Measurements from ENCODE around the gene SSMEM1. TPM values are rescaled to one million over a fixed set of nuclear protein-coding genes. Genes with fewer than 3 reads are reported as not detected.

SSMEM1 gene
- total and polyA plus RNA-seq, 9 of the 15 experiments (the other 6 are each of a cell fraction or from before 2014, with no cell fraction given): 0.10 to 0.28 (median 0.18) TPM; not detected in 4

DNA sequence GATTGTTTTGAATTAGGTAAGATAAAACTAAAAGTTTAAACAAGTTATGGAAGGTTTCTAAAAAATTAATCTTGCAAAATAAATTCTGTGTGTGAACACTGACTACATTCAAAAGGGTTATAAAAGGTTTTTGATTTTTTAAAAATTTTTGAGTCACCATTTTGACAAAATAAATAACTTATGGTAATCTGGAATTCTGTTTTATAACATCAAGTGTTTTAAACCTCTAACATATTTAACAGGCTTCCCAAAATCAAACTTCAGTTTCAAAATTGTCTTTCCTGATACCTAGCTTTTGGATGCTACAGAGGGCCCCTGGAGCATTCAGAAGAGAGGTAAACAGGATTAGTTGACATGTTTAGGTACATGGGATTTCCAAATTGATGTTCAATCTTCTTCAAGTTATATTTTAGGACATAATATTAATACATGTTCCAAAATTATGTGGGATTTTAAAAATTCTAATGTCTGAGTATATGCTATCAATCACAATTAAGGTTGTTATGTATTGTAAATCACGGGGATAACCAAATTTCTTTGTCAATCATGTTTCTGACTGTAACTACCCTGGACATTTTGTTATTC lies 50.9 kb downstream of the SSMEM1 start (continued):
- TF ChIP-seq ZNF395 (CRISPR knock-in tag; IDR thresholded peaks at IDR 0.05) (no peak), RAD21 (CRISPR knock-in tag; conservative IDR thresholded peaks at IDR 0.05 in 1 of 2, IDR thresholded peaks at IDR 0.05 in 1 of 2) (no peak), SMAD1 (IDR thresholded peaks at IDR 0.05; ENCODE audit: low read depth, low read length, partially characterized antibody) (no peak), CBX5 (IDR thresholded peaks at IDR 0.05; ENCODE audit: borderline replicate concordance, low read depth) (peak; percentile 43; the same call in 1 of the 2 replicates), LEF1 (IDR thresholded peaks at IDR 0.05) (0 out of 2 replicates have a peak, but pooled peaks have one; percentile 18), CEBPG (CRISPR knock-in tag; IDR thresholded peaks at IDR 0.05) (no peak), CEBPG (tag; conservative IDR thresholded peaks at IDR 0.05 in 1 of 2, IDR thresholded peaks at IDR 0.05 in 1 of 2) (no peak), ZFP1 (CRISPR knock-in tag; IDR thresholded peaks at IDR 0.05) (no peak), TRIM28 (IDR thresholded peaks at IDR 0.05) (peak; percentile 97), CCAR2 (IDR thresholded peaks at IDR 0.05; ENCODE audit: low read depth, low read length) (no peak), HDAC6 (IDR thresholded peaks at IDR 0.05; ENCODE audit: low read depth, low read length) (no peak), KAT7 (CRISPR knock-in tag; IDR thresholded peaks at IDR 0.05; ENCODE audit: borderline replicate concordance) (no peak), HNRNPK (IDR thresholded peaks at IDR 0.05; ENCODE audit: low read depth, low read length, poor library complexity, severe bottlenecking) (no peak), ZNF277 (CRISPR knock-in tag; IDR thresholded peaks at IDR 0.05; ENCODE audit: borderline replicate concordance) (no peak), MED1 (CRISPR knock-in tag; IDR thresholded peaks at IDR 0.05; ENCODE audit: borderline replicate concordance) (no peak), BRF1 (IDR thresholded peaks at IDR 0.05; ENCODE audit: borderline replicate concordance, extremely low read depth, insufficient read length) (no peak), ZNF324 (CRISPR knock-in tag; IDR thresholded peaks at IDR 0.05) (no peak), HDAC8 (tag; IDR thresholded peaks at IDR 0.05) (no peak), ZNF23 (CRISPR knock-in tag; IDR thresholded peaks at IDR 0.05) (no peak), ADNP (tag; IDR thresholded peaks at IDR 0.05) (peak; percentile 54; the same call in 1 of the 2 replicates)
- TF ChIP-seq, protein P1, sequence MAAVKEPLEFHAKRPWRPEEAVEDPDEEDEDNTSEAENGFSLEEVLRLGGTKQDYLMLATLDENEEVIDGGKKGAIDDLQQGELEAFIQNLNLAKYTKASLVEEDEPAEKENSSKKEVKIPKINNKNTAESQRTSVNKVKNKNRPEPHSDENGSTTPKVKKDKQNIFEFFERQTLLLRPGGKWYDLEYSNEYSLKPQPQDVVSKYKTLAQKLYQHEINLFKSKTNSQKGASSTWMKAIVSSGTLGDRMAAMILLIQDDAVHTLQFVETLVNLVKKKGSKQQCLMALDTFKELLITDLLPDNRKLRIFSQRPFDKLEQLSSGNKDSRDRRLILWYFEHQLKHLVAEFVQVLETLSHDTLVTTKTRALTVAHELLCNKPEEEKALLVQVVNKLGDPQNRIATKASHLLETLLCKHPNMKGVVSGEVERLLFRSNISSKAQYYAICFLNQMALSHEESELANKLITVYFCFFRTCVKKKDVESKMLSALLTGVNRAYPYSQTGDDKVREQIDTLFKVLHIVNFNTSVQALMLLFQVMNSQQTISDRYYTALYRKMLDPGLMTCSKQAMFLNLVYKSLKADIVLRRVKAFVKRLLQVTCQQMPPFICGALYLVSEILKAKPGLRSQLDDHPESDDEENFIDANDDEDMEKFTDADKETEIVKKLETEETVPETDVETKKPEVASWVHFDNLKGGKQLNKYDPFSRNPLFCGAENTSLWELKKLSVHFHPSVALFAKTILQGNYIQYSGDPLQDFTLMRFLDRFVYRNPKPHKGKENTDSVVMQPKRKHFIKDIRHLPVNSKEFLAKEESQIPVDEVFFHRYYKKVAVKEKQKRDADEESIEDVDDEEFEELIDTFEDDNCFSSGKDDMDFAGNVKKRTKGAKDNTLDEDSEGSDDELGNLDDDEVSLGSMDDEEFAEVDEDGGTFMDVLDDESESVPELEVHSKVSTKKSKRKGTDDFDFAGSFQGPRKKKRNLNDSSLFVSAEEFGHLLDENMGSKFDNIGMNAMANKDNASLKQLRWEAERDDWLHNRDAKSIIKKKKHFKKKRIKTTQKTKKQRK (IDR thresholded peaks at IDR 0.05; ENCODE audit: borderline replicate concordance, low read depth, low read length): peak; percentile 67; the same call in 1 of the 2 replicates
